ENCODE data around the gene MOGAT3.

Gene MOGAT3

GRCh38 chr7:101200862-101201599 lies at the start of gene MOGAT3:
Gene MOGAT3, minus strand, starts transcription at chr7:101201036. Its CDS starts 182 bp downstream, at chr7:101200854.
- Histone ChIP-seq H3K9me3 (no peaks in the 10 kb centered on the region), H3K4me3 (no peak within 1 kb of the TSS), H3K36me3 (replicated peaks) (no peaks in the 10 kb centered on the region), H3K27me3 (ENCODE audit: low read depth) (no peaks in the 10 kb centered on the region), H3K4me1 (no peaks in the 10 kb centered on the region)
- in situ Hi-C loops (cut with MboI; ENCODE audit: low sequenced_read_pairs): no loop called here
- DNase-seq (ENCODE audit: low spot score in 2 of 2): no peak

GRCh38 chr7:101250324-101250723 lies 49.5 kb upstream of the MOGAT3 start:
- H3K27me3 ChIP-seq (ENCODE audit: low read depth): no peaks in the 10 kb centered on the region
- peaks cover 14% of the 10 kb centered on the region for H3K36me3 ChIP-seq (replicated peaks)
- in situ Hi-C loops (cut with MboI; ENCODE audit: low sequenced_read_pairs): no loop called here
- H3K9me3 ChIP-seq: no peaks in the 10 kb centered on the region
- peaks cover 7% of the 10 kb centered on the region for H3K4me1 ChIP-seq
- DNase-seq (ENCODE audit: low spot score in 2 of 2): no peak
- no peak overlapping the region; the same call in 1 of the 2 replicates for H3K4me3 ChIP-seq

DNA sequence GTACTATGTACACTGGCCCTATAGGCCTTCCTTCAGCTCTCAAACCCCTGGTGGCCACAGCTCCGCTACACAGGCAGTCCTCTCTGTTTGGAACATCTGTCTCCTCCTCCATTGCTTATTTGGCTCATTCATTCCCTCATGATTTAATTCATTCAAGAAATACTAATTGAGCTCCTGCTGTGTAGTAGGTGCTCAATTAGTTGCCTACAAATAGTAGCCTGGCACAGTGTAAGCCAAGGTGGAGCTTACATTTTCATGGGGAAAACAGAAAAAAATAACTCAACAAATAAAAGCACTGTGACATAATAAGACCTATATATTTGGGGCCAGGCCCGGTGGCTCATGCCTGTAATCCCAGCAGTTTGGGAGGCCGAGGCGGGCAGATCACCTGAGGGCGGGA lies 47.4 kb upstream of the MOGAT3 start:
- Histone ChIP-seq H3K36me3 (replicated peaks) (peaks cover 18% of the 10 kb centered on the region), H3K27me3 (ENCODE audit: low read depth) (no peaks in the 10 kb centered on the region), H3K4me1 (peaks cover 17% of the 10 kb centered on the region), H3K4me3 (no peak overlapping the region), H3K9me3 (no peaks in the 10 kb centered on the region)
- in situ Hi-C loops (cut with MboI; ENCODE audit: low sequenced_read_pairs): no loop called here
- no peak for DNase-seq (ENCODE audit: low spot score in 2 of 2)

GRCh38 chr7:101245147-101245668 lies 44.4 kb upstream of the MOGAT3 start:
- in situ Hi-C loops (cut with MboI; ENCODE audit: low sequenced_read_pairs): no loop called here
- Histone ChIP-seq H3K9me3 (no peaks in the 10 kb centered on the region), H3K4me1 (peaks cover 14% of the 10 kb centered on the region), H3K4me3 (peak overlapping the region; percentile 89), H3K27me3 (ENCODE audit: low read depth) (no peaks in the 10 kb centered on the region), H3K36me3 (replicated peaks) (peaks cover 29% of the 10 kb centered on the region)
- no peak for DNase-seq (ENCODE audit: low spot score in 2 of 2)

- H3K4me1 ChIP-seq: peaks cover 14% of the 10 kb centered on the region
- peak within 1 kb of the TSS; percentile 89 for H3K4me3 ChIP-seq
- in situ Hi-C loops (cut with MboI; ENCODE audit: low sequenced_read_pairs): no loop called here
- no peaks in the 10 kb centered on the region for H3K9me3 ChIP-seq
- DNase-seq (ENCODE audit: low spot score in 2 of 2): peak; percentile 89 to 97
- H3K27me3 ChIP-seq (ENCODE audit: low read depth): no peaks in the 10 kb centered on the region
- H3K36me3 ChIP-seq (replicated peaks): peaks cover 35% of the 10 kb centered on the region
These were observed 43.7 kb upstream of the MOGAT3 start, which contains the start of gene FIS1 for GRCh38 chr7:101244375-101245146. Gene FIS1, minus strand, starts transcription at chr7:101245081. Its CDS starts 77 bp downstream, at chr7:101245004.

- peak in 1 of 2 experiments; percentile 18 for DNase-seq (ENCODE audit: low spot score in 2 of 2)
These were observed 43.0 kb upstream of the MOGAT3 start for GRCh38 chr7:101243646-101244374.

DNA sequence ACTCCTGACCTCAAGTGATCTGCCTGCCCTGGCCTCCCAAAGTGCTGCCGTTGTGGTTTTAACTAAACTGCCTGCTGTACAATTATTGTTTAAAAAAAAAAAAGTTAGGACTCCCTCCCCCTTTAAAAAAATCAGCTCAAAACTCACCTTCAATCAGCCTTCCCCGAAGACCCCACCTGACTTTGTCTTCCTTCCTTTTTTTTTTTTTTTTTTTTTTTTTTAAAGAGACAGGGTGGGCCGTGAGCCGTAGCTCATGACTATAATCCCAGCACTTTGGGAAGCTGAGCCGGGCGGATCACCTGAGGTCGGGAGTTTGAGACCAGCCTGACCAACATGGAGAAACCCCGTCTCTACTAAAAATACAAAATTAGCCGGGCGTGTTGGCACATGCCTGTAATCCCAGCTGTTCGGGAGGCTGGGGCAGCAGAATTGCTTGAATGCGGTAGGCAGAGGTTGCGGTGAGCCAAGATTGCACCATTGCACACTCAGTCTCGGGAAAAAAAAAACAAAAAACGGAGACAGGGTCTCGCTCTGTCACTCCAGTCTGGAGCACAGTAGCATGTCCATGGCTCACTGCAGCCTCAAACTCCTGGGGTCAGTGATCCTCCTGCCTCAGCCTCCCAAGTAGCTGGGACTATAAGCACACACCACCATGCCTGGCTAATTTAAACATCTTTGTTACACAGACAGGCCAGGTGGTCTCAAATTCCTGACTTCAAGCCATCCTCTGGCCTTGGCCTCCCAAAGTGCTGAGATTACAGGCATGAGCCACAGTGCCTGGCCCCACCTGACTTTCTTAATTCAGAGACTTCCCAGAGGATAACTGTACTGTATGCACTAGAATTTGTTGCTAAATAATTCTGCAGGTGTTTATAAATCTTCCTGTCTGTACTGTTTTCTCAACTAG lies 40.9 kb upstream of the MOGAT3 start:
- Histone ChIP-seq H3K36me3 (replicated peaks) (peaks cover 41% of the 10 kb centered on the region), H3K9me3 (no peaks in the 10 kb centered on the region), H3K27me3 (ENCODE audit: low read depth) (no peaks in the 10 kb centered on the region), H3K4me3 (no peak overlapping the region), H3K4me1 (peaks cover 14% of the 10 kb centered on the region)
- DNase-seq (ENCODE audit: low spot score in 2 of 2): no peak
- in situ Hi-C loops (cut with MboI; ENCODE audit: low sequenced_read_pairs): no loop called here

More at GRCh38 chr7:101243646-101244374, 43.0 kb upstream of the MOGAT3 start:
- in situ Hi-C loops (cut with MboI; ENCODE audit: low sequenced_read_pairs): no loop called here
- H3K4me1 ChIP-seq: peaks cover 14% of the 10 kb centered on the region
- H3K9me3 ChIP-seq: no peaks in the 10 kb centered on the region
- no peaks in the 10 kb centered on the region for H3K27me3 ChIP-seq (ENCODE audit: low read depth)
- H3K36me3 ChIP-seq (replicated peaks): peaks cover 40% of the 10 kb centered on the region
- H3K4me3 ChIP-seq: peak overlapping the region; percentile 89

DNA sequence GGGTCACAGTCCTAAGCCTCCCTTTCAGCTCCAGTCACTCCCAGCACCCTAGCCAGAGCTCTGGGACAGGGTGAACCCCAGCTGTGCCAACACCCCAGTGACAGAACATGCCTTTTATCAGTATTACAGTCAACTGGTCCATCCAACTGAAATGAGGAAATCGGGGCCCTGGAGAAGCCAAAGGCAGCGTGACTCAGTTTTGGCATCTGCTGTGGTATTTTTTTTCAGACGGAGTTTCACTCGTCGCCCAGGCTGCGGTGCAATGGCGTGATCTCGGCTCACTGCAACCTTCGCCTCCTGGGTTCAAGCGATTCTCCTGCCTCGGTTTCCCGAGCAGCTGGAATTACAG lies 40.2 kb upstream of the MOGAT3 start:
- no peak for DNase-seq (ENCODE audit: low spot score in 2 of 2)
- no peaks in the 10 kb centered on the region for H3K27me3 ChIP-seq (ENCODE audit: low read depth)
- no peak overlapping the region for H3K4me3 ChIP-seq
- H3K4me1 ChIP-seq: peaks cover 14% of the 10 kb centered on the region
- in situ Hi-C loops (cut with MboI; ENCODE audit: low sequenced_read_pairs): no loop called here
- no peaks in the 10 kb centered on the region for H3K9me3 ChIP-seq
- H3K36me3 ChIP-seq (replicated peaks): peaks cover 41% of the 10 kb centered on the region

- Histone ChIP-seq H3K4me1 (peaks cover 12% of the 10 kb centered on the region), H3K4me3 (no peak overlapping the region), H3K27me3 (ENCODE audit: low read depth) (no peaks in the 10 kb centered on the region), H3K36me3 (replicated peaks) (peaks cover 39% of the 10 kb centered on the region), H3K9me3 (no peaks in the 10 kb centered on the region)
- in situ Hi-C loops (cut with MboI; ENCODE audit: low sequenced_read_pairs): no loop called here
- no peak for DNase-seq (ENCODE audit: low spot score in 2 of 2)
These were observed 39.6 kb upstream of the MOGAT3 start for GRCh38 chr7:101240226-101241014.

- H3K36me3 ChIP-seq (replicated peaks): peaks cover 37% of the 10 kb centered on the region
These were observed 39.0 kb upstream of the MOGAT3 start for GRCh38 chr7:101239951-101240220.

DNA sequence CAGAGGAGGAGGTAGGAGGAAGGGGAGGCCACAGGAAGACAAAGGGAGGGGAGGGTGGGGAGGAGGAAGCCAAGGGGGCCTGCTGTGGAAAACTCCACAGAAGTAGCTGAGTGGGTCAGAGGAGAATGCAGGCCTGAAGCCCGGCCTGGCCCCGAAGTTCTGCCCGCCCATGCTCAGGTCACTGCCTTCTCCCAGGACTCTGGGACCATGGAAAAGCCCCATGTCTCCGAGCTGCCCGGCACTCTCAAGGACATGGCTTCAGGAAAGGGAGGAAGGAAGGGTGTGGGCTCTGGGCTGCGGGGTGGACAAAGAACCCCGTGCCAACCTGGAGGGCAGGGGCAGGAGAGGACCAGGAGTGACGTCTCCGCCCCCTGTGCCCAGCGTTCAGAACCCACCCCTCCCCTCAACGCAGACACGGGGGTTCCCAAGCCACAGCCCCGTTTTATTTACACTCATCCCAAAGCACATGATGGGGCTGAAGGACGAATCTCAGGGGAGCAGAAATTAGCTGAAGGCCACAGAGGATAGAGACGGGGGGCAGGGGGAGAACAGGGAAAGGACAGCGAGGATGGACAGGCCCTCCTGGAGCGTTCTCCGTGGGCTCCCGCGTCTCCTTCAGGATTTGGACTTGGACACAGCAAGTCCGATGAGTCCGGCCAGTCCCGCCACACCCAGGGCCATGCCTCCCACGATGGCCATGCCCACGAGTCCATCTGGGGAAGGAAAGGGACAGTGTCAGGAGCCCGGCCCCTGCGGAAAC lies 38.5 kb upstream of the MOGAT3 start:
- no peaks in the 10 kb centered on the region for H3K27me3 ChIP-seq (ENCODE audit: low read depth)
- in situ Hi-C loops (cut with MboI; ENCODE audit: low sequenced_read_pairs): no loop called here
- DNase-seq (ENCODE audit: low spot score in 2 of 2): no peak
- no peaks in the 10 kb centered on the region for H3K9me3 ChIP-seq
- H3K36me3 ChIP-seq (replicated peaks): peaks cover 34% of the 10 kb centered on the region
- H3K4me3 ChIP-seq: no peak overlapping the region
- H3K4me1 ChIP-seq: peaks cover 8% of the 10 kb centered on the region

More at GRCh38 chr7:101239951-101240220, 39.0 kb upstream of the MOGAT3 start:
- Histone ChIP-seq H3K4me1 (peaks cover 8% of the 10 kb centered on the region), H3K4me3 (no peak overlapping the region), H3K9me3 (no peaks in the 10 kb centered on the region), H3K27me3 (ENCODE audit: low read depth) (no peaks in the 10 kb centered on the region)
- no peak for DNase-seq (ENCODE audit: low spot score in 2 of 2)
- in situ Hi-C loops (cut with MboI; ENCODE audit: low sequenced_read_pairs): no loop called here

Measured in HAP-1 (cell line).